OCI-LY1 (cell line): ENCODE results near the gene PRRC1.

Source experiments
- EZH2 ChIP-seq: fragments of 200-600 bp; sonication (generic), shearing (Covaris generic); IDR thresholded peaks from 2 replicates; pipeline ENCODE4 v1.8.0; 2017; ENCODE audit warnings: borderline replicate concordance, mixed run types, mild to moderate bottlenecking, antibody characterized with exemption, low read length, moderate library complexity, mixed read lengths
- TF ChIP-seq, protein P1 (sequence below): fragments of 200-600 bp; sonication (generic), shearing (Covaris generic); IDR thresholded peaks from 2 replicates; pipeline ENCODE4 v1.5.1; 2017; ENCODE audit warnings: mild to moderate bottlenecking, antibody characterized with exemption, low read length, moderate library complexity, mixed read lengths

DNA sequence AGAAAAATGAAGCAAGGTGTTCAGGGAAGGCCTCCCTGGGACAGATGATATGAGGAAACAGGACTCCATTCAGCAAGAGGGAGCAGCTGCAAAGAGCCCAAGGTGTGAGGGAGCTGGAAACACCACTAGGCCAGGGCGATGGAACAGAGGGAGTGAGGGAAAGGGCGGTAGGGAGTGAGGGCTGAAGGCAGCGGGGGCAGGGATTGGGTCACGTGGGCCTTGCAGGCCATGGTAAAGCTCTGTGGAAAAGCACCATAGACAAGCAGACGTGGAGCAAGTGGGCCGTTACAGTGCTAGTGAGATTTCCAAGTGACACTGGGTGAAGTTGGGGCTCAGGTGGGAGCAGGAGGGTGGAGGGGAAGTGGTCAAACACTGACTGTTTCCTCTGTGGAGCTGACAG, 10.8 kb upstream of the PRRC1 start:
- TF ChIP-seq, protein P1, sequence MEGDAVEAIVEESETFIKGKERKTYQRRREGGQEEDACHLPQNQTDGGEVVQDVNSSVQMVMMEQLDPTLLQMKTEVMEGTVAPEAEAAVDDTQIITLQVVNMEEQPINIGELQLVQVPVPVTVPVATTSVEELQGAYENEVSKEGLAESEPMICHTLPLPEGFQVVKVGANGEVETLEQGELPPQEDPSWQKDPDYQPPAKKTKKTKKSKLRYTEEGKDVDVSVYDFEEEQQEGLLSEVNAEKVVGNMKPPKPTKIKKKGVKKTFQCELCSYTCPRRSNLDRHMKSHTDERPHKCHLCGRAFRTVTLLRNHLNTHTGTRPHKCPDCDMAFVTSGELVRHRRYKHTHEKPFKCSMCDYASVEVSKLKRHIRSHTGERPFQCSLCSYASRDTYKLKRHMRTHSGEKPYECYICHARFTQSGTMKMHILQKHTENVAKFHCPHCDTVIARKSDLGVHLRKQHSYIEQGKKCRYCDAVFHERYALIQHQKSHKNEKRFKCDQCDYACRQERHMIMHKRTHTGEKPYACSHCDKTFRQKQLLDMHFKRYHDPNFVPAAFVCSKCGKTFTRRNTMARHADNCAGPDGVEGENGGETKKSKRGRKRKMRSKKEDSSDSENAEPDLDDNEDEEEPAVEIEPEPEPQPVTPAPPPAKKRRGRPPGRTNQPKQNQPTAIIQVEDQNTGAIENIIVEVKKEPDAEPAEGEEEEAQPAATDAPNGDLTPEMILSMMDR = no peak
- no peak for TF ChIP-seq EZH2
